Thyroid gland (tissue), 4 donors: ENCODE measurements around the gene HID1. TPM values are rescaled to one million over a fixed set of nuclear protein-coding genes. Genes with fewer than 3 reads are reported as not detected.

Experiments
- DNase-seq, 2 donors: peaks; one replicate each; pipeline ENCODE4 v3.0.0-alpha.2; 2019
- H3K27ac ChIP-seq, 3 donors: fragments of 200-600 bp; sonication (generic); 1 replicate in 2 of 3; 2 replicates in 1 of 3; pipeline ENCODE4 v1.5.1; 2016 to 2019; ENCODE audit warnings: mild to moderate bottlenecking in 1 of 3, moderate library complexity in 1 of 3
- H3K27me3 ChIP-seq: fragments of 200-600 bp; sonication (generic); one replicate; pipeline ENCODE4 v1.5.1; 2019
- H3K36me3 ChIP-seq, 2 donors: fragments of 200-600 bp; sonication (generic); one replicate each; pipeline ENCODE4 v1.5.1; 2016 to 2019
- H3K4me1 ChIP-seq, 2 donors: fragments of 200-600 bp; sonication (generic); one replicate each; pipeline ENCODE4 v1.5.1; 2017 to 2019
- H3K4me3 ChIP-seq, 3 donors: fragments of 200-600 bp; sonication (generic); replicated peaks in 1 of 3; 1 replicate in 2 of 3; 2 replicates in 1 of 3; pipeline ENCODE4 v1.5.1; 2016; ENCODE audit warnings: mild to moderate bottlenecking in 1 of 3
- H3K9me3 ChIP-seq: fragments of 200-600 bp; sonication (generic); one replicate; pipeline ENCODE4 v1.5.1; 2017
- CTCF ChIP-seq, 6 experiments: fragments of 200-600 bp in 3 of 6; fragments of 450-650 bp in 3 of 6; sonication (generic) in 3 of 6; IDR thresholded peaks; one replicate each; pipeline ENCODE4 v1.5.1; 2016 to 2019; ENCODE audit warnings: antibody characterized with exemption in 6 of 6, mild to moderate bottlenecking in 2 of 6, inconsistent platforms in 1 of 6, moderate library complexity in 1 of 6
- POLR2A ChIP-seq, 2 donors: fragments of 450-650 bp; IDR thresholded peaks; one replicate each; pipeline ENCODE4 v1.6.1; 2017; ENCODE audit warnings: antibody characterized with exemption in 2 of 2, mild to moderate bottlenecking in 2 of 2, moderate library complexity in 1 of 2
- WGBS, 2 donors: methylation state at CpG; one replicate each; pipeline ENCODE4 v1.1.5; 2017; 5-methylcytosine and 5-hydroxymethylcytosine counted together
- intact Hi-C: fragments of 100-400 bp; cut with DNase I; formaldehyde crosslinking; loops from one replicate; pipeline ENCODE4 v1.15.1; 2023
- total RNA-seq, 4 donors: library from RNA; depleted of rRNA; stranded (reverse); fragments of >200 nt; gene quantifications; one replicate each; pipeline ENCODE4 v1.2.3, GENCODE V29; 2016

HID1 gene
- total RNA-seq, 4 donors from 2014 or later = 19.4 to 27.4 (median 21.3) TPM

- intact Hi-C loops = no loop called here
These were observed 28.6 kb downstream of the HID1 start for GRCh38 chr17:74943808-74944522.

GRCh38 chr17:74941128-74941725 lies 31.3 kb downstream of the HID1 start:
- peaks cover 1% of the 10 kb centered on the region for H3K27me3 ChIP-seq
- no peak for DNase-seq
- TF ChIP-seq POLR2A (IDR thresholded peaks at IDR 0.05) (no peak), CTCF (IDR thresholded peaks at IDR 0.05) (no peak)
- no peaks in the 10 kb centered on the region for H3K36me3 ChIP-seq
- intact Hi-C loops = no loop called here
- H3K27ac ChIP-seq = no peak overlapping the region
- 79 to 80% methylated on average over 14 to 16 of the region's 21 CpGs for WGBS, 2 donors
- no peaks in the 10 kb centered on the region for H3K9me3 ChIP-seq
- H3K4me1 ChIP-seq = peaks cover 1% of the 10 kb centered on the region in 2 donors
- H3K4me3 ChIP-seq = no peak overlapping the region

More at GRCh38 chr17:74943808-74944522, 28.6 kb downstream of the HID1 start:
- H3K27me3 ChIP-seq = no peaks in the 10 kb centered on the region
- H3K9me3 ChIP-seq = no peaks in the 10 kb centered on the region
- no peak for DNase-seq
- no peak overlapping the region for H3K27ac ChIP-seq
- H3K4me1 ChIP-seq = no peaks in the 10 kb centered on the region
- no peaks in the 10 kb centered on the region for H3K36me3 ChIP-seq
- 64 to 69% methylated on average over 13 of the region's 13 CpGs for WGBS, 2 donors
- H3K4me3 ChIP-seq = no peak overlapping the region
- TF ChIP-seq CTCF (IDR thresholded peaks at IDR 0.05) = no peak
- no peak for TF ChIP-seq POLR2A (IDR thresholded peaks at IDR 0.05)

- intact Hi-C loops = no loop called here
- TF ChIP-seq CTCF (IDR thresholded peaks at IDR 0.05) = no peak
- no peak for TF ChIP-seq POLR2A (IDR thresholded peaks at IDR 0.05)
- H3K36me3 ChIP-seq = no peaks in the 10 kb centered on the region
- peaks cover 14% of the 10 kb centered on the region for H3K27me3 ChIP-seq
- 52 to 53% methylated on average over 8 of the region's 8 CpGs for WGBS, 2 donors
- DNase-seq = no peak
- H3K9me3 ChIP-seq = no peaks in the 10 kb centered on the region
- H3K4me1 ChIP-seq = peaks cover 8 to 10% of the 10 kb centered on the region in 2 donors
- no peak overlapping the region for H3K27ac ChIP-seq
- no peak overlapping the region for H3K4me3 ChIP-seq
These were observed 33.0 kb downstream of the HID1 start for GRCh38 chr17:74939534-74939933.

- peaks cover 8 to 10% of the 10 kb centered on the region in 2 donors for H3K4me1 ChIP-seq
- intact Hi-C loops = no loop called here
- H3K27me3 ChIP-seq = peaks cover 14% of the 10 kb centered on the region
- H3K36me3 ChIP-seq = no peaks in the 10 kb centered on the region
- no peak for TF ChIP-seq POLR2A (IDR thresholded peaks at IDR 0.05)
- TF ChIP-seq CTCF (IDR thresholded peaks at IDR 0.05) = no peak
- H3K4me3 ChIP-seq = no peak overlapping the region
- H3K9me3 ChIP-seq = no peaks in the 10 kb centered on the region
- H3K27ac ChIP-seq = no peak overlapping the region
- 64 to 66% methylated on average over 8 of the region's 8 CpGs for WGBS, 2 donors
- DNase-seq = no peak
These were observed 34.2 kb downstream of the HID1 start for GRCh38 chr17:74938194-74938950.
